Stimulated activated CD4-positive, alpha-beta T cell treated with anti-CD3 and anti-CD28 coated beads, Interleukin-1b, Interleukin-23, amount 100 ng/mL, for 4 hours (primary cell): ENCODE measurements around the gene LRRC59.
"Not testable (repeated sequence)": the region's sequence is repeated elsewhere in the genome, so short reads cannot be mapped to it uniquely, and the experiment has no call there.

Source experiments
- DNase-seq, 2 donors: peaks; one replicate each; pipeline ENCODE4 v3.0.0-alpha.2; 2020; ENCODE audit warnings: low read depth in 2 of 2

The LRRC59 gene

GRCh38 chr17:50347117-50347893 lies 50.0 kb downstream of the LRRC59 start:
- no peak for DNase-seq

DNA sequence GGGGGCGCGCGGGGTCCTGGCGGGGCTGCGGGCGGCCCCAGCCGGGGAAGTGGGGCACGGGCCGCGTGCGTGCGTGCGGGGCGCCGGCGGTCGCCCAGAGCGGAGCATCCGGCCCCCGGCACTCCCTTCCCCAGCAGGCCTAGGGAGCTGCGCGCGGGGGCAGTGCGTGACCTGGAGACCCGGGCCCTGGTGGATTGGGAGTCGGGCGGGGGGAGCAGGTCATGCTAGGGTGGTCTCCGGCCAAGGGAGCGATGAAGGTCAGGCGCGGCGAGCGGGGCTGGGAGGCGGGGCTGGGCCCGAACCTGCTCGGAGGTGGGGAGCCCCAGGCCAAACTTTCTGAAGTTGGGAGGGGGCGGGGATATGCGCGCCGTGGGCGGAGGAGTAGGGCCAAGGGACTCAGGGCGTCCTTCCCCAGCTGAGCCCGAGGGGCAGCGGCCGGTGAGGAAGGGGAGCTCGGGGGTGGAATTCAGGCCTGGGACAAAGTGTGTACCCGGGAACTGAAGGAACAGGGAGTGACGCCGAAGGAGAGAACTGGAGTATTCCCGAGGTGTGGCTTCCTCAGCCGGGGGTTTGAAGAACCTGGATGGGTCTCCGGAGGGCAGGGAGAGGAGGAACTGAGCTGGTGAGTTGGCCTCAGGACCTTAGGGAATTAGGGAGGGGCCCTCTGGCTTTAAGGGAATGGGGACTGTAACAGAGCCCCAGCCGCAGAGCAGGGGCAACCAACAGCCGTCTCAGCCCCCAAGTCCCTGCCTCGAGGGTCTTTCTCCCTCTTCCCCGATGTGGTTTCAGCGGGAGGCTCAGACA lies 50.8 kb downstream of the LRRC59 start:
- DNase-seq, result peak; percentile 20 to 42

DNA sequence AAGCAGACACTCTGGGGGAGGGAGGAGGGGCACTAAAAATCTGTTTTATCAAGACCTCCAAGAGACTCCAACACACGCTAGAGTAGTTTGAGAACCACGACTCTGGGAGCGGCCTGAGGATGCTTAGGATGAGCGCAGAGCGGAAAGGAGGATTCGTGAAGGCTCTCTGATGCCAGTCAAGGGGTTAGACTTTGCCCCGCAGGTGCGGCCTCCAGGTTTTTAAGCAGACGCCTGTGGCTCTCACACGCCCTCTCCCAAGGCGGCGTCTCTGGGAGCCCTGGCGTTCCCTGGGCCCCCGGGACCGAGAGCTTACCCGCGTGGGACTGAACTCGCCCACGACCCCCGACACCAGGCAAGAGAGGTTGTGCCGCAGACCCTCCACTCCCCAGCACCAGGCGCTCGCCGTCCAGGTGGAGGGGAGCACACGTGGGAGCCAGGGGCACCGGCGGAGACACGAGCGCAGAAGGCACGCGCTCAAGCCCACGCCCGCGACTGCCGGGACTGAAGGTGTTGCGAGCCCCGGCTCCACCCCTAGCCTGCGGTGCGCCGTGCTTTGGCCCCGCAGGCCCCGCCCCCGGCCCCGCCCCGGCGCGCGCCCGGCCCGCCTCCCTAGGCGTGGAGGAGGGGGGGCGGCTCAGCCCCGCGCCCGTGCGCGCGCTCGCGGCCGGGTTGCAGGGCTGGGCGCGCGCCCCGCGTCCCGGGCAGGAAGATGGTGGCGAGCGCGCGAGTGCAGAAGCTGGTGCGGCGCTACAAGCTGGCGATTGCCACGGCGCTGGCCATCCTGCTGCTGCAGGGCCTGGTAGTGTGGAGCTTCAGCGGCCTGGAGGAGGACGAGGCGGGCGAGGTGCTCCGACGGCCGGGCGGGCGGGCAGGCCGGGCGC lies 51.7 kb downstream of the LRRC59 start, which contains the start of gene XYLT2:
Gene XYLT2 (plus strand): TSS at position 695 of the 881 bp plus-strand sequence. CDS start 15 bp downstream, at position 710.
- DNase-seq, result peak; percentile 91 to 94

- no peak for DNase-seq
Observed at GRCh38 chr17:50344731-50345365, 52.5 kb downstream of the LRRC59 start.

GRCh38 chr17:50339381-50339780 lies 57.9 kb downstream of the LRRC59 start:
- DNase-seq, result no peak

- DNase-seq, result no peak
Observed at GRCh38 chr17:50338645-50339044, 58.7 kb downstream of the LRRC59 start.

GRCh38 chr17:50337956-50338355 lies 59.4 kb downstream of the LRRC59 start:
- no peak for DNase-seq

DNA sequence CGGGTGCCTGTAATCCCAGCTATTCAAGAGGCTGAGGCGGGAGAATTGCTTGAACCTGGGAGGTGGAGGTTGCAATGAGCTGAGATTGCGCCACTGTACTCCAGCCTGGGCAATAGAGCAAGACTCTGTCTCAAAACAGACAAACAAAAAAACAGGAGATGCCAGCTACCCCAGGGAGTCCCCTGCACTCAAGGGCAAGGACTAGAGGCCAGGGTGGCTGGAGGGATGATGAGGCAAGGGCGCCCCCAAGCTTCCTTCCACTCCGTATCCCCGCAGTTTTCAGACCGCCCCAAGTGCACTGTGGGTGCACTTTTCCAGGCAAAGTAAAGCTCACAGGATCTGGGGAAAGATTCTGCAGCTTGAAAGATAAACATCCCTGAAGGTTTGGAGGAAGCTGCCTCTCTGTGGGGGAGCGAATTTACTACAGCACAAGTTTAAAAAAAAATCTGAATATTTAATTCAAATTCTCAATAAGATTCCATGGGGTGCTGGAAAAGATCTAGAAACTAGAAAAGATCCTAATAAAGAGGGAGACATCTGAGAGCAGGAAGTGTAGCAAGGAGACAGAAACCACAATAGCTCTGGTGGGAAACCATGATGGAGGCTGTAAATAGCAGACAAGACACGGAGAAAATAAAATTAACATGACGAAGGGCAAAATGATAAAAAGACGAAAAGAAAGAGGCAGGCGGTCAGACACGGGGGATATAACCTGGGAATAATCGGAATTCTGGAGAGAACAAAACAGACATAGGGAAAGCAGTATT lies 63.8 kb downstream of the LRRC59 start:
- DNase-seq, result not testable (repeated sequence)

GRCh38 chr17:50332196-50332595 lies 65.1 kb downstream of the LRRC59 start:
- no peak for DNase-seq
